K562 (cell line): ENCODE measurements around the gene INHBE. TPM values are rescaled to one million over a fixed set of nuclear protein-coding genes. Genes with fewer than 3 reads are reported as not detected.
A peak's percentile ranks its signal among the peaks of the same experiment; 100 is the strongest.

ENCODE experiments used
- CBX3 ChIP-seq, 2 experiments: IDR thresholded peaks; 1 replicate in 1 of 2; 2 replicates in 1 of 2; pipeline ENCODE4 v1.6.1; 2012; ENCODE audit warnings: inconsistent platforms in 2 of 2, low read length in 2 of 2, borderline replicate concordance in 1 of 2, control low read depth in 1 of 2
- CHD1 ChIP-seq: fragments of 200-600 bp; sonication (generic); IDR thresholded peaks from one replicate; pipeline ENCODE4 v1.6.1; 2012; ENCODE audit warnings: mild to moderate bottlenecking, moderate library complexity, low read length, inconsistent platforms
- ETS1 ChIP-seq: conservative IDR thresholded peaks from 2 replicates; pipeline ENCODE4 v1.6.1; 2011; ENCODE audit warnings: low read depth, mild to moderate bottlenecking, low read length; ENCODE audit not compliant: control insufficient read depth
- FOSL1 ChIP-seq: fragments of 200-800 bp; sonication (Bioruptor generic); conservative IDR thresholded peaks from 2 replicates; pipeline ENCODE4 v1.6.1; 2016; ENCODE audit warnings: missing genetic modification characterization, missing compliant biosample characterization
- FOXK1 ChIP-seq: sonication (generic); formaldehyde crosslinking; IDR thresholded peaks from 2 replicates; pipeline ENCODE4 v1.8.0; 2022; ENCODE audit warnings: missing genetic modification reagents, mild to moderate bottlenecking, borderline replicate concordance
- HNRNPK ChIP-seq: fragments of 200-400 bp; formaldehyde crosslinking; IDR thresholded peaks from one replicate; pipeline ENCODE4 v1.6.1; 2018; ENCODE audit warnings: mild to moderate bottlenecking, low read depth, low read length; ENCODE audit not compliant: poor library complexity, severe bottlenecking
- IRF2 ChIP-seq: sonication (generic); formaldehyde crosslinking; IDR thresholded peaks from 2 replicates; pipeline ENCODE4 v1.8.1; 2022; ENCODE audit warnings: mild to moderate bottlenecking, missing genetic modification reagents
- LARP7 ChIP-seq: fragments of 450-650 bp; IDR thresholded peaks from 2 replicates; pipeline ENCODE4 v1.6.1; 2016
- MEF2D ChIP-seq: conservative IDR thresholded peaks from 2 replicates; pipeline ENCODE4 v1.6.1; 2016; ENCODE audit warnings: low read depth, missing genetic modification characterization, missing compliant biosample characterization
- NCOA2 ChIP-seq, 2 experiments: fragments of 450-650 bp; IDR thresholded peaks; 2 replicates each; pipeline ENCODE4 v1.6.1; 2018; ENCODE audit warnings: mild to moderate bottlenecking in 2 of 2, moderate library complexity in 1 of 2; ENCODE audit not compliant: partially characterized antibody in 2 of 2
- NFIC ChIP-seq: fragments of 450-650 bp; IDR thresholded peaks from 2 replicates; pipeline ENCODE4 v1.6.1; 2017; ENCODE audit warnings: mild to moderate bottlenecking, inconsistent platforms
- NFXL1 ChIP-seq: fragments of 450-650 bp; formaldehyde crosslinking; IDR thresholded peaks from 2 replicates; pipeline ENCODE4 v1.4.0; 2021; ENCODE audit warnings: mild to moderate bottlenecking
- PHB2 ChIP-seq: fragments of 450-650 bp; IDR thresholded peaks from 2 replicates; pipeline ENCODE4 v1.6.1; 2017; ENCODE audit warnings: low read depth
- PHF21A ChIP-seq: fragments of 450-650 bp; IDR thresholded peaks from 2 replicates; pipeline ENCODE4 v1.6.1; 2017; ENCODE audit warnings: low read depth, borderline replicate concordance
- RAD51 ChIP-seq: fragments of 450-650 bp; IDR thresholded peaks from 2 replicates; pipeline ENCODE4 v1.7.1; 2016; ENCODE audit warnings: low read depth, mild to moderate bottlenecking, borderline replicate concordance
- TCF7 ChIP-seq: sonication (generic); IDR thresholded peaks from 2 replicates; pipeline ENCODE4 v1.6.1; 2016; ENCODE audit warnings: antibody characterized with exemption, borderline replicate concordance
- ZKSCAN3 ChIP-seq: fragments of 250-450 bp; sonication (Bioruptor Pico); IDR thresholded peaks from 2 replicates; pipeline ENCODE4 v1.4.0; 2020
- ZNF384 ChIP-seq: IDR thresholded peaks from 2 replicates; pipeline ENCODE4 v1.6.1; 2012; ENCODE audit warnings: low read depth, low read length, improper control_type of control experiment
- ZNF707 ChIP-seq: fragments of 250-450 bp; sonication (Bioruptor Pico); conservative IDR thresholded peaks from 2 replicates; pipeline ENCODE4 v1.8.0; 2022; ENCODE audit warnings: inconsistent platforms, mild to moderate bottlenecking, moderate library complexity
- polyA plus RNA-seq, 8 experiments: library from polyadenylated mRNA; depleted of rRNA in 4 of 8; stranded (reverse) in 5 of 8; unstranded in 3 of 8; fragments of >200 nt; fragmentation: Nextera tagmentation in 2 of 8; fragmentation: Illumina TruSeq in 1 of 8; extraction: Ambion mirVana in 2 of 8; extraction: Trizol in 1 of 8; gene quantifications; 2 replicates each; pipeline versions ENCODE4 v1.2.1 to v1.2.3, GENCODE V29; 2011 to 2014; ENCODE audit warnings: inconsistent platforms in 1 of 8, missing spikeins in 1 of 8
- total RNA-seq, 7 experiments: library from RNA; depleted of rRNA in 6 of 7; stranded (reverse); fragments of >200 nt in 6 of 7; fragmentation: Illumina TruSeq in 2 of 7; extraction: Trizol in 2 of 7; gene quantifications; 2 replicates each; pipeline versions ENCODE4 v1.2.1 to v1.2.3, GENCODE V29; 2011 to 2021; ENCODE audit warnings: low replicate concordance in 1 of 7
- TF ChIP-seq, protein P1 (sequence below): fragments of 450-650 bp; IDR thresholded peaks from 2 replicates; pipeline ENCODE4 v1.7.0; 2016; ENCODE audit warnings: borderline replicate concordance
- TF ChIP-seq, protein P2 (sequence below): fragments of 250-450 bp; sonication (Bioruptor Pico); IDR thresholded peaks from 2 replicates; pipeline ENCODE4 v1.8.0; 2022; ENCODE audit warnings: moderate library complexity, mild to moderate bottlenecking, inconsistent platforms
- TF ChIP-seq, protein P3 (sequence below): sonication (generic); formaldehyde crosslinking; IDR thresholded peaks from 2 replicates; pipeline ENCODE4 v1.8.0; 2023; ENCODE audit warnings: mild to moderate bottlenecking, missing genetic modification reagents

Gene INHBE
- total and polyA plus RNA-seq, 9 of the 15 experiments (the other 6 are each of a cell fraction or from before 2014, with no cell fraction given) = 0.94 to 9.9 (median 7.3) TPM

GRCh38 chr12:57456145-57456700, 1.1 kb downstream of the INHBE start (continued):
- TF ChIP-seq PHB2 = no peak
- TF ChIP-seq PHF21A = no peak
- no peak for TF ChIP-seq ZNF707
- TF ChIP-seq MEF2D (tag) = no peak
- TF ChIP-seq, protein P1, sequence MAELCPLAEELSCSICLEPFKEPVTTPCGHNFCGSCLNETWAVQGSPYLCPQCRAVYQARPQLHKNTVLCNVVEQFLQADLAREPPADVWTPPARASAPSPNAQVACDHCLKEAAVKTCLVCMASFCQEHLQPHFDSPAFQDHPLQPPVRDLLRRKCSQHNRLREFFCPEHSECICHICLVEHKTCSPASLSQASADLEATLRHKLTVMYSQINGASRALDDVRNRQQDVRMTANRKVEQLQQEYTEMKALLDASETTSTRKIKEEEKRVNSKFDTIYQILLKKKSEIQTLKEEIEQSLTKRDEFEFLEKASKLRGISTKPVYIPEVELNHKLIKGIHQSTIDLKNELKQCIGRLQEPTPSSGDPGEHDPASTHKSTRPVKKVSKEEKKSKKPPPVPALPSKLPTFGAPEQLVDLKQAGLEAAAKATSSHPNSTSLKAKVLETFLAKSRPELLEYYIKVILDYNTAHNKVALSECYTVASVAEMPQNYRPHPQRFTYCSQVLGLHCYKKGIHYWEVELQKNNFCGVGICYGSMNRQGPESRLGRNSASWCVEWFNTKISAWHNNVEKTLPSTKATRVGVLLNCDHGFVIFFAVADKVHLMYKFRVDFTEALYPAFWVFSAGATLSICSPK = no peak
- TF ChIP-seq IRF2 (CRISPR knock-in tag) = no peak
- no peak for TF ChIP-seq NCOA2 (IDR thresholded peaks at IDR 0.05; ENCODE audit: partially characterized antibody in 2 of 2)
- TF ChIP-seq, protein P2, sequence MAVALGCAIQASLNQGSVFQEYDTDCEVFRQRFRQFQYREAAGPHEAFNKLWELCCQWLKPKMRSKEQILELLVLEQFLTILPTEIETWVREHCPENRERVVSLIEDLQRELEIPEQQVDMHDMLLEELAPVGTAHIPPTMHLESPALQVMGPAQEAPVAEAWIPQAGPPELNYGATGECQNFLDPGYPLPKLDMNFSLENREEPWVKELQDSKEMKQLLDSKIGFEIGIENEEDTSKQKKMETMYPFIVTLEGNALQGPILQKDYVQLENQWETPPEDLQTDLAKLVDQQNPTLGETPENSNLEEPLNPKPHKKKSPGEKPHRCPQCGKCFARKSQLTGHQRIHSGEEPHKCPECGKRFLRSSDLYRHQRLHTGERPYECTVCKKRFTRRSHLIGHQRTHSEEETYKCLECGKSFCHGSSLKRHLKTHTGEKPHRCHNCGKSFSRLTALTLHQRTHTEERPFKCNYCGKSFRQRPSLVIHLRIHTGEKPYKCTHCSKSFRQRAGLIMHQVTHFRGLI = no peak
- TF ChIP-seq, protein P3, sequence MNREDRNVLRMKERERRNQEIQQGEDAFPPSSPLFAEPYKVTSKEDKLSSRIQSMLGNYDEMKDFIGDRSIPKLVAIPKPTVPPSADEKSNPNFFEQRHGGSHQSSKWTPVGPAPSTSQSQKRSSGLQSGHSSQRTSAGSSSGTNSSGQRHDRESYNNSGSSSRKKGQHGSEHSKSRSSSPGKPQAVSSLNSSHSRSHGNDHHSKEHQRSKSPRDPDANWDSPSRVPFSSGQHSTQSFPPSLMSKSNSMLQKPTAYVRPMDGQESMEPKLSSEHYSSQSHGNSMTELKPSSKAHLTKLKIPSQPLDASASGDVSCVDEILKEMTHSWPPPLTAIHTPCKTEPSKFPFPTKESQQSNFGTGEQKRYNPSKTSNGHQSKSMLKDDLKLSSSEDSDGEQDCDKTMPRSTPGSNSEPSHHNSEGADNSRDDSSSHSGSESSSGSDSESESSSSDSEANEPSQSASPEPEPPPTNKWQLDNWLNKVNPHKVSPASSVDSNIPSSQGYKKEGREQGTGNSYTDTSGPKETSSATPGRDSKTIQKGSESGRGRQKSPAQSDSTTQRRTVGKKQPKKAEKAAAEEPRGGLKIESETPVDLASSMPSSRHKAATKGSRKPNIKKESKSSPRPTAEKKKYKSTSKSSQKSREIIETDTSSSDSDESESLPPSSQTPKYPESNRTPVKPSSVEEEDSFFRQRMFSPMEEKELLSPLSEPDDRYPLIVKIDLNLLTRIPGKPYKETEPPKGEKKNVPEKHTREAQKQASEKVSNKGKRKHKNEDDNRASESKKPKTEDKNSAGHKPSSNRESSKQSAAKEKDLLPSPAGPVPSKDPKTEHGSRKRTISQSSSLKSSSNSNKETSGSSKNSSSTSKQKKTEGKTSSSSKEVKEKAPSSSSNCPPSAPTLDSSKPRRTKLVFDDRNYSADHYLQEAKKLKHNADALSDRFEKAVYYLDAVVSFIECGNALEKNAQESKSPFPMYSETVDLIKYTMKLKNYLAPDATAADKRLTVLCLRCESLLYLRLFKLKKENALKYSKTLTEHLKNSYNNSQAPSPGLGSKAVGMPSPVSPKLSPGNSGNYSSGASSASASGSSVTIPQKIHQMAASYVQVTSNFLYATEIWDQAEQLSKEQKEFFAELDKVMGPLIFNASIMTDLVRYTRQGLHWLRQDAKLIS (CRISPR knock-in tag) = peak; percentile 74; the same call in 1 of the 2 replicates
- no peak for TF ChIP-seq CHD1
- no peak for TF ChIP-seq NFIC
- TF ChIP-seq HNRNPK = no peak
- no peak for TF ChIP-seq RAD51
- no peak for TF ChIP-seq ZKSCAN3
- no peak for TF ChIP-seq TCF7
- no peak for TF ChIP-seq LARP7
- TF ChIP-seq CBX3 (IDR thresholded peaks at IDR 0.05; ENCODE audit: borderline replicate concordance in 1 of 2, low read length in 2 of 2) = peak in 1 of 2 experiments; percentile 48; a peak in 1 of 3 replicates
- TF ChIP-seq NFXL1 = no peak
- no peak for TF ChIP-seq FOSL1 (tag)
- TF ChIP-seq ETS1 = no peak
- TF ChIP-seq ZNF384 = no peak
- TF ChIP-seq FOXK1 (CRISPR knock-in tag) = no peak
